Large intestine (tissue), 12 donors: ENCODE measurements around the gene MYF6. TPM values are rescaled to one million over a fixed set of nuclear protein-coding genes. Genes with fewer than 3 reads are reported as not detected.
"Not testable (repeated sequence)": the region's sequence is repeated elsewhere in the genome, so short reads cannot be mapped to it uniquely, and the experiment has no call there.

Experiments used
- DNase-seq, 2 donors: peaks; one replicate each; pipeline versions ENCODE4 v3.0.0 to v3.0.0-alpha.2; 2013
- H3K27ac ChIP-seq: one replicate; pipeline ENCODE4 v1.5.1; 2013; ENCODE audit warnings: low read length
- H3K27me3 ChIP-seq: 2 replicates; pipeline ENCODE4 v1.6.1; 2013; ENCODE audit warnings: low read length; ENCODE audit not compliant: control insufficient read depth, insufficient read depth
- H3K36me3 ChIP-seq: 2 replicates; pipeline ENCODE4 v1.6.1; 2013; ENCODE audit warnings: low read length; ENCODE audit not compliant: control insufficient read depth, insufficient read depth
- H3K4me1 ChIP-seq: one replicate; pipeline ENCODE4 v1.6.1; 2013; ENCODE audit warnings: low read length; ENCODE audit not compliant: control insufficient read depth, insufficient read depth
- H3K4me3 ChIP-seq: one replicate; pipeline ENCODE4 v1.5.1; 2013; ENCODE audit warnings: low read length
- H3K9me3 ChIP-seq: one replicate; pipeline ENCODE4 v1.6.1; 2013; ENCODE audit warnings: mild to moderate bottlenecking, low read depth, low read length, moderate library complexity; ENCODE audit not compliant: control insufficient read depth
- WGBS: methylation state at CpG from one replicate; pipeline ENCODE4 v1.1.5; 2013; ENCODE audit warnings: low lambda C conversion rate; ENCODE audit not compliant: insufficient coverage; 5-methylcytosine and 5-hydroxymethylcytosine counted together
- long read RNA-seq, 11 donors: transcript quantifications; one replicate each; lab custom pipeline, GENCODE V29; 2026
- polyA plus RNA-seq: library from polyadenylated mRNA; unstranded; fragments of 120-200 nt; gene quantifications from one replicate; pipeline ENCODE4 v1.2.1, GENCODE V29; 2013

The MYF6 gene
- polyA plus RNA-seq, result 0.21 TPM
- long read RNA-seq, donor 1, result 0 reads
- long read RNA-seq, donor 2, result 0 reads
- long read RNA-seq, donor 3, result 0 reads
- long read RNA-seq, donor 4, result 0 reads
- long read RNA-seq, donor 5, result 0 reads
- long read RNA-seq, donor 6, result 0 reads
- long read RNA-seq, donor 7, result 0 reads
- long read RNA-seq, donor 8, partial matches to known transcripts, result 0 of 1 reads
- long read RNA-seq, donor 8, other reads (novel, unspliced or antisense), result 0 of 1 reads
- long read RNA-seq, donor 9, result 0 reads
- long read RNA-seq, donor 10, result 0 reads
- long read RNA-seq, donor 11, result 0 reads

GRCh38 chr12:80707126-80707829, at the start of gene MYF6:
MYF6 (plus strand) TSS chr12:80707634; CDS start chr12:80707720, 86 bp downstream.
- H3K4me3 ChIP-seq, result no peak within 1 kb of the TSS
- no peaks in the 10 kb centered on the region for H3K4me1 ChIP-seq
- H3K9me3 ChIP-seq, result no peaks in the 10 kb centered on the region
- no peaks in the 10 kb centered on the region for H3K36me3 ChIP-seq
- no CpG with 5 or more reads among the region's 4 CpGs for WGBS
- no peak within 1 kb of the TSS for H3K27ac ChIP-seq
- no peak for DNase-seq
- H3K27me3 ChIP-seq, result peaks cover 47% of the 10 kb centered on the region

GRCh38 chr12:80659512-80660063, 47.8 kb upstream of the MYF6 start:
- Histone ChIP-seq H3K27me3 (no peaks in the 10 kb centered on the region), H3K4me1 (no peaks in the 10 kb centered on the region), H3K27ac (no peak overlapping the region), H3K4me3 (no peak overlapping the region), H3K9me3 (no peaks in the 10 kb centered on the region), H3K36me3 (no peaks in the 10 kb centered on the region)
- 100% methylated on average over 1 of the region's 5 CpGs for WGBS
- no peak for DNase-seq

DNA sequence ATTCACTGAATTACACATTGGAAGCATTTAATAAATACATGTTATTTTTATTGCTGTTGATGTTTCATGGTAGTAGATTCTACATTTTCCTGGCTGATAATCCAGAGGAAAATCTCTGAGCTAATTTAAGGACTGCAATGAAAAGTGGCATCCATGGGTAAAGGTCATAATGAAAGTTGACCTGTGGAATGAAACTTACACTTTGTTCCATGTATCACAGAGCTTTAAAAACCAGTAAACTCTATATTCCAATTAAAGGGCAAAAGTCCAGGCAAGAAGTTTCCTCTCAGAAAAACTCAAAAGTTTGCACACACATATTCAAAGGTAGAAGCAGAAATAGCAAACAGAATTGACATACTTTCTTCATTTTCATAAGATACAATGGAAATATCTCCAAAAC, 44.8 kb upstream of the MYF6 start:
- no peak for DNase-seq
- no peak overlapping the region for H3K27ac ChIP-seq
- H3K9me3 ChIP-seq, result no peaks in the 10 kb centered on the region
- no peak overlapping the region for H3K4me3 ChIP-seq
- no peaks in the 10 kb centered on the region for H3K36me3 ChIP-seq
- H3K4me1 ChIP-seq, result no peaks in the 10 kb centered on the region
- no peaks in the 10 kb centered on the region for H3K27me3 ChIP-seq

DNA sequence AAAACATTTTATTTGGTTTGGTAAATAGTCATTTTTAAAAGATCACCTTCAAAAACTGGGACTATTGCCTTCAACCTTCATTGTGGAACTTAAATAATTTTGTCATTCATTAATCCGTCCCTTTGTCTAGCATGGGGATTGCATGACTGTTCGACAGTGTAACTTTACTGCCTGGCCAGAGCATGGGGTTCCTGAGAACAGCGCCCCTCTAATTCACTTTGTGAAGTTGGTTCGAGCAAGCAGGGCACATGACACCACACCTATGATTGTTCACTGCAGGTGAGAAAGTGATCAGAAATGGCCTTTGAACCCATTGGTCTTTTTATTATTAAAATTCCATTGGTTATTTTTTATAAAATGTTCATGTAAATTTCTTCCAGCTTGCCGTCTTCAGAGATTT, 37.2 kb upstream of the MYF6 start:
- Histone ChIP-seq H3K9me3 (no peaks in the 10 kb centered on the region), H3K4me1 (no peaks in the 10 kb centered on the region), H3K4me3 (no peak overlapping the region), H3K27ac (no peak overlapping the region), H3K36me3 (no peaks in the 10 kb centered on the region), H3K27me3 (peaks cover 3% of the 10 kb centered on the region)
- no peak for DNase-seq
- WGBS, result 100% methylated on average over 1 of the region's 5 CpGs

DNA sequence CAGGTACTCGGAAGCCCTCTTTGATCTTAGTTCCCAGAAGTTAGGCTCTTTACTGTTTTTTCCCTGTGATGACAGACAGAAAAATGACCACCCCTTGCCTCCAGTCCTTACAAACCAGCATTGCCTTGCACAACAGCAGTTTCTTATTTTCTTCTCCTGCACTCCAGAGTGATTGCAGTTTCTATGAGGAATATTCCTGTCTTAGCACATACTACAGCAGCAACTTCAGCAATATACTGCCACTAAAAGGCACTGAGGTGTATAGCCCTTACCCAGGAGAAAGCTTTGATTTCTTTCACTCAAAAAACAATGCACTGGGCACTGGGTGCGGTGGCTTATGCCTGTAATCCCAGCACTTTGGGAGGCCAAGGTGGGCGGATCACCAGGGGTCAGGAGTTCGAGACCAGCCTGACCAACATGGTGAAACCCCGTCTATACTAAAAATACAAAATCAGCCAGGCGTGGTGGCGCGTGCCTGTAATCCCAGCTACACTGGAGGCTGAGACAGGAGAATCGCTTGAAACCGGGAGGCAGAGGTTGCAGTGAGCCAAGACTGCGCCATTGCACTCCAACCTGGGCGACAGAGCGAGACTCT, 31.3 kb upstream of the MYF6 start:
- not testable (repeated sequence) for H3K9me3 ChIP-seq, H3K4me1 ChIP-seq, DNase-seq, H3K27ac ChIP-seq, H3K4me3 ChIP-seq, H3K27me3 ChIP-seq, H3K36me3 ChIP-seq
- WGBS, result no CpG with 5 or more reads among the region's 13 CpGs

- 60% methylated on average over 1 of the region's 1 CpG for WGBS
- H3K27me3 ChIP-seq, result peaks cover 3% of the 10 kb centered on the region
- H3K36me3 ChIP-seq, result no peaks in the 10 kb centered on the region
- no peak overlapping the region for H3K27ac ChIP-seq
- no peaks in the 10 kb centered on the region for H3K4me1 ChIP-seq
- DNase-seq, result no peak
- H3K4me3 ChIP-seq, result no peak overlapping the region
- no peaks in the 10 kb centered on the region for H3K9me3 ChIP-seq
These were observed 30.6 kb upstream of the MYF6 start for GRCh38 chr12:80676856-80677255.

- Histone ChIP-seq H3K4me1 (no peaks in the 10 kb centered on the region), H3K36me3 (no peaks in the 10 kb centered on the region), H3K4me3 (no peak overlapping the region), H3K9me3 (no peaks in the 10 kb centered on the region), H3K27ac (no peak overlapping the region), H3K27me3 (peaks cover 3% of the 10 kb centered on the region)
- WGBS, result 100% methylated on average over 1 of the region's 1 CpG
- DNase-seq, result no peak
These were observed 29.4 kb upstream of the MYF6 start for GRCh38 chr12:80677994-80678393.

GRCh38 chr12:80679346-80680131, 27.9 kb upstream of the MYF6 start:
- H3K36me3 ChIP-seq, result no peaks in the 10 kb centered on the region
- H3K4me3 ChIP-seq, result no peak overlapping the region
- H3K4me1 ChIP-seq, result no peaks in the 10 kb centered on the region
- 100% methylated on average over 2 of the region's 3 CpGs for WGBS
- H3K27me3 ChIP-seq, result no peaks in the 10 kb centered on the region
- no peaks in the 10 kb centered on the region for H3K9me3 ChIP-seq
- H3K27ac ChIP-seq, result no peak overlapping the region
- no peak for DNase-seq

- WGBS, result 83% methylated on average over 1 of the region's 2 CpGs
- H3K9me3 ChIP-seq, result no peaks in the 10 kb centered on the region
- H3K4me1 ChIP-seq, result no peaks in the 10 kb centered on the region
- no peak for DNase-seq
- no peaks in the 10 kb centered on the region for H3K36me3 ChIP-seq
- H3K4me3 ChIP-seq, result no peak overlapping the region
- no peak overlapping the region for H3K27ac ChIP-seq
- H3K27me3 ChIP-seq, result no peaks in the 10 kb centered on the region
These were observed 26.1 kb upstream of the MYF6 start for GRCh38 chr12:80681287-80681686.

DNA sequence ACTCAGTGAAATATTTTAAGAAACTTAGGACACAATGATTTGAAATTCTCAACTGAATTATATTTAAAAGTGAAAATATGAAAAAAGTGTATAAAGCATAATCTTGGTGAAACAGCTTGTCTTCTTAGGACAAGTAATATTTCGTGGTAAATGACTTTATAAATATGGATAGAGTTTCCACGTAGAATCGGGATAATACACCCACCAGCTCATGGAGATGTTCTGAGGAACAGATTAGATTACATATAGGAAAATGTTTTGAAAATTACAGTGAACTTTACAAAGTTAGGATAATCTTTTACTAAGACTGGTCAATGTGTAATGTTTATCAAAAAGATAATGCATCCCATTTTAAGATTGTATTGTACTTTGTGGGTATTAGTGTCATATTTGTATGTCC, 25.6 kb upstream of the MYF6 start:
- DNase-seq, result no peak
- WGBS, result 91% methylated on average over 3 of the region's 3 CpGs
- no peaks in the 10 kb centered on the region for H3K27me3 ChIP-seq
- H3K36me3 ChIP-seq, result no peaks in the 10 kb centered on the region
- no peaks in the 10 kb centered on the region for H3K9me3 ChIP-seq
- no peak overlapping the region for H3K27ac ChIP-seq
- H3K4me3 ChIP-seq, result no peak overlapping the region
- H3K4me1 ChIP-seq, result no peaks in the 10 kb centered on the region
